Measurements from ENCODE around the gene ABCC1. TPM values are rescaled to one million over a fixed set of nuclear protein-coding genes. Genes with fewer than 3 reads are reported as not detected.
"Not testable (repeated sequence)": the region's sequence is repeated elsewhere in the genome, so short reads cannot be mapped to it uniquely, and the experiment has no call there.

ABCC1 gene
- total RNA-seq, 1 experiment from 2014 or later: 48.0 TPM

GRCh38 chr16:16149710-16150116 lies 200.3 kb downstream of the ABCC1 start:
- H3K27me3 ChIP-seq: no peaks in the 10 kb centered on the region
- no peak overlapping the region for H3K4me3 ChIP-seq
- H3K36me3 ChIP-seq: peaks cover 37% of the 10 kb centered on the region
- H3K9me3 ChIP-seq: no peaks in the 10 kb centered on the region
- no peak for DNase-seq

DNA sequence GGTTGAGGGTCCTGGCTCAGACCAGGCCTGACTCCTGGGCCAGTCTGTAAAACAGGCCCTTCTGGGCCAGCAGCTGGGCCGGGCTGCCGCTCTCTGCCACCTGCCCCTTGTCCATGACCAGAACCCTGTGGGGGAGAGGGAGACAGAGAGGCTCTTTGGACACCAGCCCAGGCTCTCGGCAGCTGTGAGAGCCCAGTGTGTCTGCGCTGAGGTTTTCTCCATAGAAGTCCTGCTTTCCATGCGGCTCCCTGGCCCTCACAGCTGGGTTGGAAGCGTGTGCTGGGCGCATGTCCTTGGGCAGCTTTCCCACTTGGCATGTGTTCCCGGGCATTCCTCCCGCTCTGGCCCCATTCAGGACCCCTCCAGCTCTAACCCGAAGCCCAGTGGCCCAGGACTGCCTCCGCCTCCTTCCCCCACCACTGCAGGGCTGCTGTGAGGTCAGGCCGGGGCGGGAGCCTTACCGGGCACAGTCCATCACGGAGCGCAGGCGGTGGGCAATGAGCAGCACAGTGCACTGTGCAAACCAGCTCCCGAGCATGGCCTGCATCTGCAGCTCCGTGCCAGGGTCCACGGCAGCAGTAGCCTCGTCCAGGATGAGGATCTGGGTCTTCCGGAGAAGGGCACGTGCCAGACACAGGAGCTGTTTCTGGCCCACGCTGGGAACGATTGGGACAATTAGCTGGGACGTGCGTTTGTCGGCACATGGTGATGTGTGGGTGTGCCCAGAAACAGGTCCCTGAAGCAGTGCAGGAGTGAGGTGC lies 200.9 kb downstream of the ABCC1 start:
- H3K36me3 ChIP-seq: peaks cover 31% of the 10 kb centered on the region
- no peaks in the 10 kb centered on the region for H3K9me3 ChIP-seq
- no peaks in the 10 kb centered on the region for H3K27me3 ChIP-seq
- DNase-seq: peak; percentile 22
- no peak overlapping the region for H3K4me3 ChIP-seq

DNA sequence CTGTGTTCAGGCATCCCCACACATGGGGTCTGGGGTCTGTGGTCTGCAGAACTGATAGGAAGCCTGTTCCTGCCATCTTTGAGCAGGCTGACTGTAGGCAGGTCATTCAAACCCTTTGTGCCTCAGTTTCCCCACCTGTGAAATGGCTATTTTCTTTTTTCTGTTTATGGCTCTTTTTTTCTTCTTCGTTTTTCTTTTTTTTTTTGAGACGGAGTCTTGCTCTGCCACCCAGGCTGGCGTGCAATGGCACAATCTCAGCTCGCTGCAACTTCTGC lies 201.4 kb downstream of the ABCC1 start:
- H3K4me3 ChIP-seq: no peak overlapping the region
- H3K27me3 ChIP-seq: no peaks in the 10 kb centered on the region
- DNase-seq: no peak
- no peaks in the 10 kb centered on the region for H3K9me3 ChIP-seq
- H3K36me3 ChIP-seq: peaks cover 26% of the 10 kb centered on the region

- no peak for DNase-seq
- H3K4me3 ChIP-seq: no peak overlapping the region
- H3K36me3 ChIP-seq: peaks cover 21% of the 10 kb centered on the region
- no peaks in the 10 kb centered on the region for H3K27me3 ChIP-seq
- no peaks in the 10 kb centered on the region for H3K9me3 ChIP-seq
Measured at GRCh38 chr16:16151315-16151714, 201.9 kb downstream of the ABCC1 start.

DNA sequence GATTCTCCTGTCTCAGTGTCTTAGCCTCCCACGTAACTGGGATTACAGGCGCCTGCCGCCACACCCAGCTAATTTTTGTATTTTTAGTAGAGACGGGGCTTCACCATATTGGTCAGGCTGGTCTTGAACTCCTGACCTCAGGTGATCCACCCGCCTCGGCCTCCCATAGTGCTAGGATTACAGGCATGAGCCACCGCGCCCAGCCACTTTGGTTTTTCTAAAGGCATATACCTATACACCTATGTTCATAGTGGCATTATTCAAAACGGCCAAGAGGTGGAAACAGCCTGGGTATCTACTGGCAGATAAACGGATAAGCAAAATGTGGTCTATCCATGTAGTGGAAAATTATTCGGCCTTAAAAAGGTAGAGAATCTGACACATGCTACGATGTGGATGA lies 203.6 kb downstream of the ABCC1 start:
- not testable (repeated sequence) for H3K36me3 ChIP-seq, DNase-seq, H3K27me3 ChIP-seq, H3K9me3 ChIP-seq, H3K4me3 ChIP-seq

DNA sequence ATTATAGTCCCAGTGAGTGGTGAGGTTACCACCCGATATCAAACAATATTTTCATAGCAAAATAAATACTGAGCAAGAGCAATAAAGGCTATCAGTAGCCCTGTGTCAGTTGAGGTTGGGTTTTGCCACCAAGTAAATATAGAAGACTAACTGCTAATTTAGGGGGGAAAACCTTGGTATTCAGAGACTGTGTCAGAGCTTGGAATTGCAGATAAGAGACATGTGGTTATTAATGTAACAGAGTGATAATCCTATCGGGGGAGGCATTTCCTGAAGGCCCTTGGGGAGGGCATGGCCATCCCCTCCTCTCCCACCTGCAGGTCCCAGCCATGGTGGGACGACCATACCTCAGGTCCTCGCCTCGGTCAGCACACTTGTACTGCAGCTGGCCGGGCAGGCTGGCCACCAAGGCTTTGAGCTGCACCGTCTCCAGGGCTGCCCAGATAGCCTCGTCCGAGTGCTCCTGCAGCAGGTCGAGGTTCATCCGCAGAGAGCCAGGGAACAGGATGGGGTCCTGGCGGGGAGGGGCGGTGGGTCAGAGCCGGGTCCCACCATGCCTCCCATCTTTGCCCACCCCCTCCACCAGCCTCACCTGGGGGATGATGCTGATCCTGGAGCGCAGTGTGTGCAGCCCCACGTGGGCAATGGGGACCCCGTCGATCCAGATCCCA lies 205.0 kb downstream of the ABCC1 start:
- H3K27me3 ChIP-seq: no peaks in the 10 kb centered on the region
- no peak overlapping the region for H3K4me3 ChIP-seq
- no peak for DNase-seq
- H3K36me3 ChIP-seq: no peaks in the 10 kb centered on the region
- no peaks in the 10 kb centered on the region for H3K9me3 ChIP-seq

DNA sequence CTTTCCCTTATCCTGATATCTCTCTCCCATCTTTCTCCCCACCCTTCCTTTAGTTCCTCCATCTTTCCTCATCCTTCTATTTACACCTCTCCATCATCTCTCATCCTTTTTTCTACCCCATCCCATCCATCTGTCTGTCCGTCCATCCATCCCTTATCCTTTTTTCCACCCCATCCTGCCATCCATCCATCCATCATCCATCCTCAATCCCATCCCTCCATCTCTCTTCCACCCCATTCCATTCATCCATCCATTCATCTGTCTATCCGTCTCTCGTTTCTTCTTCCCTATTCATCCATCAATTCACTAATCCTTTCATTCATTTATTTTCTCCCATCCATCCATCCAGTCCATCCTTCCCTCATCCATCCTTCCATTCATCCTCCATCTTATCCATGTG lies 205.8 kb downstream of the ABCC1 start:
- no peaks in the 10 kb centered on the region for H3K36me3 ChIP-seq

DNA sequence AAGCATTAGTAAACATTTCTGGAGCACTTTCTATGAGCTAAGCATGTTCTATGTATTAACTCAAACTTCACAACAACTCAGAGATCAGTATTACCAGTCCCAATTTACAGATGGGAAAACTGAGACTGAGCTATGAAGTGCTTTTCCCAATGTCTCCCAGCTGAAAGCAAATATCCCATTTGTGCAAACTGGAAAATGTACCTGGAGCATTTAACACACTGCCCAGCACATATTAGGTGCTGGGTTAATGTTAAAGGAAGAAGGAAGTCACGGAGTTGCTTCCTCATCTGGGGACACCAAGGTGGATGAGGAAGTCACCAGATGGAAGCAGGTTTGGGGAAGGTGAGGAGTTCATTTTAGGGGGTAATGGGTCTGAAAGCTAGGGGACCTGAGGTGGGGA lies 207.8 kb downstream of the ABCC1 start:
- H3K27me3 ChIP-seq: no peaks in the 10 kb centered on the region
- no peak for DNase-seq

More for the DNA sequence above, 205.8 kb downstream of the ABCC1 start:
- H3K9me3 ChIP-seq: no peaks in the 10 kb centered on the region
- H3K4me3 ChIP-seq: no peak overlapping the region
- DNase-seq: no peak
- H3K27me3 ChIP-seq: no peaks in the 10 kb centered on the region

GRCh38 chr16:16158082-16158658 lies 208.8 kb downstream of the ABCC1 start:
- no peak for DNase-seq
- H3K9me3 ChIP-seq: no peaks in the 10 kb centered on the region
- no peaks in the 10 kb centered on the region for H3K36me3 ChIP-seq
- H3K27me3 ChIP-seq: no peaks in the 10 kb centered on the region
- no peak overlapping the region for H3K4me3 ChIP-seq

More for the DNA sequence above, 207.8 kb downstream of the ABCC1 start:
- no peak overlapping the region for H3K4me3 ChIP-seq
- H3K9me3 ChIP-seq: no peaks in the 10 kb centered on the region
- no peaks in the 10 kb centered on the region for H3K36me3 ChIP-seq

DNA sequence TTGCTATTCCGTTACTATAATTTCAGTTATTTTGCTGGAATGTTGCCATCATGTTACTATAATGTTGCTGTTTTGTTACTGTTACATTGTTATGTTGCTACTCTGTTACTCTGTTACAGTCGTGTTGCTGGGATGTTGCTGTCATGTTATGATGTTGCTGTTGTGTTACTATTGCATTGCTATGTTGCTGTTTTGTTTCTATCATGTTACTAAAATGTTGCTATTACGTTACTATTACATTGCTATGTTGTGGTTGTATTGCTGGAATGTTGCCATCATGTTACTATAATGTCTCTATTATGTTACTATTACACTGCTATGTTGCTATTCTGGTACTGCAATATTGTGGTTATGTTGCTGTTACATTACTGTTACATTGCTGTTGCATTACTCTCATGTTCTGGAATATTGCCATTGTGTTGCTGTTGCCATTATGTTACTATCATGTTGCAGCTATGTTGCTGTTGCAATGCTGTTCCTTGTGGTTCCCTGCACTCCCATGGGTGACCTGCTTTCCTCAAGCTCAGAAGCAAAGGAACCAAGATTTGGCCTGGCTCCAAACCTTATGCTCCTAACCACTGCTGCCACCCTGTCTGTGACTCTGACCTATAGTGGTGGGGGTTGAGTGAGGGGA lies 209.4 kb downstream of the ABCC1 start:
- Histone ChIP-seq H3K36me3 (no peaks in the 10 kb centered on the region), H3K4me3 (no peak overlapping the region), H3K27me3 (no peaks in the 10 kb centered on the region), H3K9me3 (no peaks in the 10 kb centered on the region)
- DNase-seq: no peak

- Histone ChIP-seq H3K4me3 (no peak overlapping the region), H3K27me3 (no peaks in the 10 kb centered on the region), H3K36me3 (no peaks in the 10 kb centered on the region), H3K9me3 (no peaks in the 10 kb centered on the region)
- DNase-seq: no peak
Measured at GRCh38 chr16:16159662-16160061, 210.2 kb downstream of the ABCC1 start.

GRCh38 chr16:16161319-16161718 lies 211.9 kb downstream of the ABCC1 start:
- DNase-seq: no peak
- no peaks in the 10 kb centered on the region for H3K27me3 ChIP-seq
- no peak overlapping the region for H3K4me3 ChIP-seq
- no peaks in the 10 kb centered on the region for H3K36me3 ChIP-seq
- no peaks in the 10 kb centered on the region for H3K9me3 ChIP-seq

GRCh38 chr16:16161840-16162239 lies 212.4 kb downstream of the ABCC1 start:
- not testable (repeated sequence) for DNase-seq, H3K36me3 ChIP-seq, H3K27me3 ChIP-seq, H3K9me3 ChIP-seq, H3K4me3 ChIP-seq

DNA sequence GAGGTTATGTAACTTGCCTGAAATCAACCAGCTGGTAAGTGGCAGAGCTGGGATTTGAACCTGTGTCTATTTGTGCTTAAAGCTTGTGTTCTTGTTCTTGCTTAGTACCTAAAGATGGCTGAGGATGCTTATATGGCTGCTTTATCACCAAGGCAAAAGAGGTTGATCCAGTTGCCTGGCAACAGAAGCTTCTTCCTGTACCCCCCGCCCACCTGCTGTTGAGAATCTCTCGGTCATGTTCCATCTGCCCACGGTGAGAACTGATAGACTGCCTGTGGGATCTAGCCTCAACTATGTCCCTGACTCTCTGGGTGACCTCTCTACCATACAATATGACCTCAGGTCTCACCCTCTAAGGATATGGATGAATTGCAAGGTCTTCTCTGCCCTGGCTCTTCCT lies 213.2 kb downstream of the ABCC1 start:
- H3K9me3 ChIP-seq: no peaks in the 10 kb centered on the region
- no peaks in the 10 kb centered on the region for H3K27me3 ChIP-seq
- H3K4me3 ChIP-seq: no peak overlapping the region
- no peak for DNase-seq
- no peaks in the 10 kb centered on the region for H3K36me3 ChIP-seq

DNA sequence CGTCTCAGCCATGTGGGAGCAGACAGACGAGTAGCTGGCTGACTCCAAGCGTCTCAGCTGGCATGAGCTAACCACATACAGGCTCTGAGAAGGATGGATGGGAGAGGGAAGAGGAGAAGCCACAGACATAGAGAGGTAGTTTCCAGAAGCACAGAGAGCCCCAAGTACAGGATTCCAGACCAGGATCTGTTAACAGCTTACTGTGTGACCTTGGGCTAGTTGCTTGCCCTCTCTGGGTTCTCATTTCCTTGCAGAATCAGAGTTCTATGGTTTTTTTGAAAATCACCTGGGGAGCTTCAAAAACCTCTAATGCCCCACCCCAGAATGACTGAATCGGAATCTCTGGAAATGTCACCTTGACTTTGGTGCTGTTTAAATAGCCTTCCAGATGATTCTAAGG lies 213.7 kb downstream of the ABCC1 start:
- Histone ChIP-seq H3K36me3 (no peaks in the 10 kb centered on the region), H3K9me3 (no peaks in the 10 kb centered on the region), H3K4me3 (no peak overlapping the region), H3K27me3 (no peaks in the 10 kb centered on the region)
- DNase-seq: no peak

GRCh38 chr16:16163571-16163970 lies 214.2 kb downstream of the ABCC1 start:
- Histone ChIP-seq H3K9me3 (no peaks in the 10 kb centered on the region), H3K27me3 (no peaks in the 10 kb centered on the region), H3K36me3 (no peaks in the 10 kb centered on the region), H3K4me3 (no peak overlapping the region)
- no peak for DNase-seq

GRCh38 chr16:16164243-16164642 lies 214.8 kb downstream of the ABCC1 start:
- Histone ChIP-seq H3K27me3 (no peaks in the 10 kb centered on the region), H3K9me3 (no peaks in the 10 kb centered on the region), H3K4me3 (no peak overlapping the region), H3K36me3 (no peaks in the 10 kb centered on the region)
- no peak for DNase-seq

GRCh38 chr16:16166085-16166484 lies 216.7 kb downstream of the ABCC1 start:
- Histone ChIP-seq H3K27me3 (no peaks in the 10 kb centered on the region), H3K9me3 (no peaks in the 10 kb centered on the region), H3K36me3 (no peaks in the 10 kb centered on the region), H3K4me3 (no peak overlapping the region)
- DNase-seq: no peak

Data from MG63 (cell line).